ENCODE results near the gene RPL10.

Gene RPL10

DNA sequence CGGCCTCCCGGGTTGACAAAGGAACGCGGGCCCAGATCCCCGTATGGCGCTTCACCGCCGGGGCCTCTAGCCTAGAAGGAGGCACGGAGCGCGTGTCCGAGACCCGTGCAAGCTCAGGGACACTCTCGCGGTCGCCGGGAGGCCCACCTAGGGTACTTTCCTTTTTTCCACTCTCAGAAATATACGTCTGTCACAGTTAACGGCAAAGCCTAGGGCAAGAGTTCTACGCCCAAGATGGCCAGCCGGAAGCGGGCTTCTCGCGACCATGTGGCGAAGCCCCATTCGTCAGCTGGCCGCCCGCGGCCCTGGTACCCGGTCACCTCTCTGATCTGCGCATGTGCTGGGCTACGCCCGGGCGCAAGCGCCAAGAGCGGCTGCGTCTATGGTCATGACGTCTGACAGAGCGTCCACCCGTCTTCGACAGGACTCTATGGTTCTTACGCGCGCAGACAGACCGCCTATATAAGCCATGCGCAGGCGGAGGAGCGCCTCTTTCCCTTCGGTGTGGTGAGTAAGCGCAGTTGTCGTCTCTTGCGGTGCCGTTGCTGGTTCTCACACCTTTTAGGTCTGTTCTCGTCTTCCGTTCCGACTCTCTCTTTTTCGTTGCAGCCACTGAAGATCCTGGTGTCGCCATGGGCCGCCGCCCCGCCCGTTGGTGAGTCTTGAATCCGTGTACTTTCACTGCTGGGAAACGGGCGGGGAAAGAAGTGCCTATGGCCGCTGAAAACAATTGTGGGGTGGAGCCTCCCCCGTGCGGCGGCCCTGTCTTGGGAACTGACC is at the start of gene RPL10:
TSS of gene RPL10 (plus strand) at position 490 of the 780 bp plus-strand sequence. CDS start at position 633, 143 bp downstream.
- peak; percentile 88 for DNase-seq

DNA sequence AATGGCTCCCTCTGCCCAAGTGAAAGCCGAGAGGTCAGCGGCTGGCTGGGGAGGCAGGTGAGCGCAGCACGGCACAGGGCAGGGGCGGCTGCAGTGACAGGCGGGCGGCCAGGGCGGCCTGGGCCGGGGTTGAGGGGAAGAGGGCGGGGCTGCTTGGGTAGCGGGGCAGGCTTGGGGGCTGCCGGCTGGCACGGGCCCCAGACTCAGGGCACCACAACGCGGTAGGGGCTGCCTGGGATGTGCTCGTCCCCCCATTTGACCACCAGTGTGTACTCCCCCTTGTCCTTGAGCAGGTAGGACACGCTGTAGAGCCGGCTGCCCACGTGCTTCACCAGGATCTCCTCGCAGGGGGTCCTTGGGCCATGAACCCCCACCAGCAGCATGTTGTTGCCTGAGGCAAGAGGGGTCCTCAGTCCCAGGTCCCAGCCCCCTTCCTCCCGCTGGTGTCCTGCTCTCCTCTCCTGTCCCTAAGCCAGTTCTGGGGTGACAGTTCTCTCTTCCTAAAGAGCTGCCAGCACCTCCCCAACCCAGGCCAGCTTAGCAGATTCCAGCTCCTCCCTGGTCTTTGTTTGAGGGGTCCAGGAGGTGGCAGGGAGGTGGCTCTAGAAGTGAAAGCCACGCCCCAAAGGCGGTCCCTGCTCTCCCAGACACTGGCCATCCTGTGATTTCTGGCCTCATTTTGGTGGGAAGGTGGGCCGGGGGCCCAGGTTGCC is 49.4 kb upstream of the RPL10 start:
- no peak for DNase-seq

DNA sequence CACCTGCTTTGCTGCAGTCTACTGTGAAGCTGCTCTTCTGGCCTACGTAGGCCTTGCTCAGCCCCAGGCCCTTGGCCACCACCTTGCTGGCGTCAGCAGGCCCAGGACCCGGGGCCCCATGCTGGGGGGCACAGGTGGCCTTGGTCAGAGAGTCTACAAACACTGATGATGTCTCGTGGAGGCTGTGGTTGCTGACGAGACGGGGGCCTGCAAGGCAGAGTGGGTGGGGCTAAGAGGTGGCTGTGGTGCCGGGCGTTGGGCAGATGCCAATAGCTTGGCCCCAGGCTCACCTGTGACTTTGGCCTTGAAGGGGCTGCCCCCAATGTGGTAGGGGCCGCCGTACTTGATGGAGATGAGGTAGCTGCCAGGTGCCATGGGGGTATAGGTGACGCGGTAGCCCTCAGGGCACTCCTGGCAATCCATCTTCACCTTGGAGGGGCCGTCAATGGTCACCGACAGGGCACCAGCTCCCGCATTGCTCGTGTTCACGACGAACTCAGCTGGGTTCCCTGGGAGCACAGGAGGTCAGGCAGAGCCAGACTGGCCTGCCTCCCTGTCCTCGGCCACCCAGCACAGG is 48.7 kb upstream of the RPL10 start:
- DNase-seq: no peak

DNA sequence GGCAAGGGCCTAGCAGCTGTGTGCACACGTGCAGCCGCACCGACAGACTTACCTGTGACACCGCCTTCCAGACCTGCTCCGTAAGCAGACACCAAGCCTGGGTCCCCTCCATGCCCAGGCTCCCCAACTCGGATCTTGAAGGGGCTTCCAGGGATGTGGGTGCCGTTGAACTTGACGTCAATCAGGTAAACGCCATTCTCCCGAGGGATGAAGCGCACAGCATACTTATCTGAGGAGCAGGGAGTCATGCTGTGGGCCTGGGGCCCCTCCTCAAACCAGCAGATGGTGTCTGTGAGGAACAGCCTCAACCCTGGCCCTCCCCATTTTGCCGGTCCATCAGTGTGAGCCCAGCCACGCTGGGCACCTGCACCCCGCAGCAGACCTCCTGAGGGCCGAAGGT is 48.2 kb upstream of the RPL10 start:
- no peak for DNase-seq

DNA sequence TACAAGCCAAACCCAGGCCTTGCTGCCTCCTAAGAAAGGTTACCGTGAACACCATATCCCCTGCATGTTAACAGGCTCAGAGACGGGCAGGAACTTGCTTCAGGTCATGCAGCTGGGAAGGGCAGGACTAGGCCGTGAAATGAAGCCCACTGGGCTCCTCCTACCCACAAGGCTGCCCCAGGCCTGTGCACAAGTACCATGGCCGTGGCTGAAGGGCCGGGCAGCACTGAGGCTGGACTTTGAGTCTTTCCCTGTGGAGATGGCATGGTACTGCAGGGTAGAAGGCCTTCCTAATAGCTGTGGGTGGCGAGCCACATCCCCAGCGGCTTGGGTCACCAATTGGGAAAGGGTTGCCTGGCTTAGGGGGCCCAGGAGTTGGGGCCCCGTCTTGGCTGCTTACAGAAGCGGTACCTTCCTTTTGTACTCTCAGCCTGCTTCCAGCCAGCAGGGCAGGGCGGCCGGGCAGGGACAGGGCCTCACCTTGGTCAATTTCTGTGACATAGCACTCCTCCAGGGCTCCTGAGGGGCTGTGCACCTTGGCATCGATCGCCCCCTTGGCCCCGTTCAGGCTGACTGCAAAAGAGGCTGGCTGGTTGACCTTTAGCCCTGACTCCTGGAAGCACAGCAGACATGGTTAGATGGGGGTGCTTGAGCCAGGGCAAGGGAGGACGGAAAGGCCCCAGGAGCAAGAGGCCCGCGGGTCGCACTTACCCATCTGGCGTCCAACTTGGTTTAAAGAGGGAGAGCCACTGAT is 47.6 kb upstream of the RPL10 start:
- DNase-seq: no peak

DNA sequence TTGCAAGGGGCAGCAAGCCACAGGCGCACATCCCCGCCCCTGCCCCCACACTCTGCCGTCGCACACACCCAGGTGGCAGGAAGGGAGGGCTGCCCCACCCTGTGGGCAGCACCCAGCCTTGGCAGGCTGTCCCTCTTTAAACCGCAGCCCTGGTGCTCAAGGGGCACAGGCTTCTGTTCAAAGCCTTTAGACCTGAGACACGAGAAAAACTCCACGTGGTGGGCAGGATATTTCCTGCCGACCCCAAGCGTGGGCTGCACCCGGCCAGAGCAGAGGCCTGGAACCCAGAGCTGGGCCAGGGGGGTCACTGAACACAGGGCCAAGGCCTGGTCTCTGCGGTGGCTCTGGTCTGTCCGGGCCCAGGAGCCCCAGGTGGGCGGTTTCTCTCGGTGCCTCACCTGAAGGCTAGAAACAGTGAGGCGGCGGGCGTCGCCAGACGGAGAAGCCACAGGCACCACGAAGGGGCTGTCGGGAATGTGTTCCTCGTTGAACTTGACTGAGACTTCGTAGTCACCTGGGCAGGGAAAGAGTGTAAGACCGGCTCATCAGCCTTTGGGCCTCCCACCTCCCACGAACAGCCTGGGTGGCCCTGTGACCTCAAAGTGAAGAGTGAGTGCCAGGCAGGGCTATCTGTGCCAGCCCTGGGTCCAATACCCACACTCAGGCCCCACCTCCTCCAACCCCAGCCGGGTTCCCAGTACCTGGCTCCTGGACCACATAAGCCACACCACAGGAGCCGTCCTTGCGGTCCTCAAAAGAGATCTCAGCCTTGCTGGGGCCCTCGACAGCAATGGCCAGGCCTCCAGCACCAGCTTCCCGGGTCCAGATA is 46.8 kb upstream of the RPL10 start:
- DNase-seq: no peak

DNA sequence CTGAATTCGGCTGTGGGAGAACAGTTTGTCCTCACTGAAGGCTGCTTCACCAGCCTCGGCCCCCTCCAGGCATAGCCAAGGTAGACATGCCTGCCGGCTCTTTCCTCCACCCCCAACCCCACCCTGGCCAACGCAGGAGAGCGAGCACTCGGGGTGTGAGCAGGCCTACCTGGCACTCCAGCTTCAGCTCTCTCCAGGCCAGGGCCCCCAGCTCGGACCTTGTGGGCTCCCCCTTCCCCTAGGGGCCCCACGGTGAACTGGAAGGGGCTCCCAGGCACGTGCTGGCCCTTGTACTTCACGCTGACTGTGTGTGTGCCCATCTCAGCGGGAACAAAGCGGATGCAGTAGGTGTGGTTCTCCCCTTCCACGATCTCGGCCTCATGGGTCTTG is 46.2 kb upstream of the RPL10 start:
- no peak for DNase-seq

DNA sequence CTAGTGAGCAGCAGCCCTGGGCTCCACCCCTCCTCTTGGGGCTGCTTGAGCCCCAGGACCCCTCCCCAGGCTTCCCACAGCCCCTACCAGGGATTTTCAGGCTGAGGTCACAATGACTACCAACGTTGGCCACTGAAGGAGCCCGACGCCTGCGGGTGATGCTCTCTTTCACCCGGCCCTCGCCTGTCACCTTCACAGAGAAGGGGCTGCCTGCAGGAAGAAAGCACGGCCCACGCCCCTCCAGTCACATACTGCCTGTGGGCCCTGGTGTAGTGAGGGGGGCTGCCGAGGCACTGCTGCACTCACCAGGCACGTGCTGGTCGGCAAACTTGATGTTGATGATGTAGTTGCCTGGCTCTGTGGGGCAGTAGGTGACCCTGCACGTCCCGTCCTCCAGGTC is 45.7 kb upstream of the RPL10 start:
- no peak for DNase-seq

DNA sequence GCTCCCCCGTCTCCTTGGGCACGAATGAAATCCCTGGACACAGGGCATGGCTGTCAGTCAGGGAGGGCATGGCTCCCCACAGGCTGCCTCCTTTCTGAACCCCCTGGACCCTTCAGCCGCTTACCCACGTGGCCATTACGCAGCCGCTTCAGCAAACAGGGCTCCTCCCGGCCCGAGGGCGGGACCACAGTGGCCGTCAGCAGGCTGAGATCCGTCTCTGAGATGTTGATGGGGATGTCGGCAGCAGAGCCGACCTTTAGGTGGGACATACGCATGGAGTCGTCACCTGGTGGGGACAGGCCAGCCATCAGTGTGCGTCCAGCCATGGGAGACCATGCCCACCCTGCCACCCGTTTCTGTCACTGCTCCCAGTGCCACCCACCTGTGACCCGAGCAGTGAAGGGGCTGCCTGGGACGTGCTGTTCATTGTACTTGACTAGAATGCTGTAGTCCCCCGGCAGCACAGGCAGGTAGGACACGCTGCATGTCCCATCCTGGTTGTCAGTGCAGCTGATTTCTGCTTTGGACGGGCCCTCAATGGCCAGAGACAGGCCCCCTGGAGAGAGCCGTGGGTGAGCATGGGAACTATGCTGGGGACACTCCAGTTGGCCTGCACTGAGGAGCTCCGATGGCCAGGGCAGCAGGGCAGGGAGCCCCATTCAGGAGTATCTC is 44.9 kb upstream of the RPL10 start:
- no peak for DNase-seq

DNA sequence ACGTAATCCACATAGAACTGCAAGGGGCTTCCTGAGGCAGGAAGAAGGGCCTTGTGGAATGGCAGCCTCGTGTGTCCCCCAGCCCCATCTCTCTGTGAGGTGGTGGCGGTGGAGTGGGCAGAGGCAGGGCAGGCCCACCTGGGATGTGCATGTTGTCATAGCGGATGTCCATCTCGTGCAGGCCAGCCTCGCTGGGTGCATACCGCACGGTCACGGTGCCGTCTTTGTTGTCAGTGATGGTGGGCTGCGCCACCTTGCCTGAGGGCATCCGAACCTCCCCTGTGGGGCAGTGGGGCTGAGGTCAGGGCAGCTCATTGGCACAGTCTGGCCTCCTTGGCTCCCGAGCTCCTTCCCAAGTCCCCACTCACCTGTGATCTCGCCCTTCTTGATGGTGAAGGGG is 44.2 kb upstream of the RPL10 start:
- DNase-seq: no peak

DNA sequence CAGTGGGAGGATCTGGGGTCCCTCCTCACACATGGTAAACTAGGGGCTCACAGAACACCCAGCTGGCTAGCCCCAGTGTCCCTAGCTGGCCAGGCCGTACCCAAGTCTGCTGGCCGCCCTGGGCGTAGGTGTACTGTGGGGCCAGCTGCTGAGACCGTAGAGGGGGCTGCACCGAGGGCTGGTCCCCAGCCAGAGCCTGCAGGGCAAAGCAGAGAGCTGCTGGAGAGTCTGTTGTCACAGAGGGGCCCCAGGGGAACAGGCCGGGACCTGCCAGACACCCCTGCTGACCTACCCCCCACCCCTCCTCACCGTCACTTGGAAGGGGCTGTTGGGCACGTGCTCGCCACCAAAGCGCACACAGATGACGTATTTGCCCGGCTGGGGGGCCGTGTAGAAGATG is 43.7 kb upstream of the RPL10 start:
- no peak for DNase-seq

DNA sequence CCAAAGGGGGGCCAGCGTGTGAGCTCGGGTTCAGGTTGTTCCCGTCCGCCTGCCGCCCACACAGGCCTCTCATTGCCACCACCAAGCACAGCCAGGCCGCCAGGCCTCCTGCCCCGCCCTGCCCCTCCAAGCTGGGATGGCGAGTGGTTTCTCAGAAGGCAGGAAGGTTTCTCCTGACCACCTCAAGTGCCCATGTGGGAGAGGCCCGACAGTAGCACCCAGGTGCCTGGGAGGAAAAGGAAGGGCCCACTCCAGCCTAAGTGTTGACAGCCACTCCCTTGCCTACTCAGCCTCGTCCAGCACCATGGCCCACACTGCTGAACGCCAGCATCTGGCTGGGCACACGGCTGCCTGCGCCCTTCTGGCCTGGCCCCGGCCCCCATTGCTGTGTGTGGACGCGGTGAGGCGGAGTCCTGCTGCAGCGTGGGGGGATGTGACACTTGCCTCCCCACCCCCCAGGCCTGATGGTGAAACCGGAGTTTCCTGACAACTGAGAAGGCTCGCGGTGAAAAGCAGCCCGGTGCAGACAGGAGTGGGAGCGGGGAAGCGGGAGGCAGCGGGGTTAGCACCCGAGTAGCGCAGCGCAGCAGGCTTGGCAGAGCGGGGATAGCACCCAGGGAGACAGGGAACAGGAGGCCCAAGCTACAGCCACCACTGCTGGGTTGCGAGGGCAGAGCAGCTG is 42.9 kb upstream of the RPL10 start:
- DNase-seq: no peak

DNA sequence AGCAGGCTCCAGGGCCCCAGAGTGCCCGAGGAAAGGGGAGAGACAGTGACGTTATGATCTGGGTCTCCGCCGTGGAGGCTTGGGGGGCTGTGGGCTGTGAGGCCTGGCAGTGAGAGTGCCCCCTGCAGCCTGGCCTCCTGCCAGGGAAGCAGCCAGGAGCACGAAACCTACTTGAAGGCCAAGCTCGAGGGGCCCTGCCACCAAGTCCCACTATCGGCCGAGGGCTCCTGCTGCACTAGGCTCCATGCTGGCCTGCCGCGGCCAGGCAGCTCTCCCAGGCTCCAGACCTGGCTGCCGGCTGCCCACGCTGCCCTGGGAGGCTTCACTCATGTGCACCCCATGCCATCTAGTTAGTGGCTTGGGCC is 42.4 kb upstream of the RPL10 start:
- no peak for DNase-seq

DNA sequence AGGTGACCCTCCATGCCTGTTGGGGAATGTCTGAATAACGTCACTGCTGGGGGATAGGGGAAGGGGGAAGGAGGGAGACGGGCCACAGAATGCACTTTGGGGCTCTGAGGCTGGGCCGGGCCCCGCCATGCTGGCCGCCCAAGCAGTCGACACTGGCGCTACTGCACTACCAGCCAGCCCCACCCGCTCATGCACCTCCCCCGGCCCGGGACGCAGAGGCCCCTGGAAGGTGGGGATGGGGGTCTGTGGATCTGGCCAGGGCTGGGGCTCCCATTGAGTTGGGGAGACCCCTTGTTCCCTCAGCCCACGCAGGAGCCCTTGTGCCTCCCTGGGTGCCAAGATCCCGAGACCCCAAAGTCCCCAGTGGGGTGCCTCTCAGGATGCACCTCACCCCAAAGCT is 41.6 kb upstream of the RPL10 start:
- no peak for DNase-seq

DNA sequence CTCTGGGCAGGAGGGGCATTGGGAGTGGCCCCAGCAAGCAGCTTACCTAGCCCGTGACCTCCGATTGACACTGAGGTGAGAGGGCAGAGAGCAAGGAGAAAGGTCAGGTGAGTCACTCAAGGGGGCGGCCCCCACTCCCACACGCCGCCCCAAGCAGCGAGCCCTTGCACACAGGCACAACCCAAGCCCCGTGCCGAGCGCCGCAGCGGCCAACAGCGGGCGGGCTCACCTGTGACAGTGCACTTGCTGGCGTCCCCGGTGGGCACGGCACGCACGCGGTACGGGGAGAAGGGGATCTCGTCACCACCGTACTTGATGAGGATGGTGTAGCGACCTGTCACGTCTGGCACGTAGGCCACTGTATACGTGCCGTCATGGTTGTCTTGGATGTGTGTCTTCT is 41.0 kb upstream of the RPL10 start:
- DNase-seq: no peak

DNA sequence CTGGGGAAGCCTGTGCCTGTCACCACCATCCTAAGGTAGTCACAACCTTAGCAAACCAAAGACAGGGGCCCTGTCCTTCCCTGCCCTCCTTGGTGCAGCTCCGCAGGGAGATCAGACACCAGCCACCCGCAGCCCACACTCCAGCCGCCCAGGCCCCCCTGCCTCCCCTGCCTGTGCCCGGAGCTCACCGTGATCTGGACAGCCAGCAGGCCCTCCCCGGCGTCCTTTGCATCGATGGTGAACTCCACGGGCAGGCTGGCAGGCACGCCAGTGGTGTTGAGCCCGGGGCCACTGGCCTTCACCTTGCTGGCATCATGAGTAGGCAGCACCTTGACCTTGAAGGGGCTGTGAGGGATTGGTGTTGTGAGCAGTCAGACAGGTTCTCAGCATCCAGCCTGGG is 40.2 kb upstream of the RPL10 start:
- no peak for DNase-seq

DNA sequence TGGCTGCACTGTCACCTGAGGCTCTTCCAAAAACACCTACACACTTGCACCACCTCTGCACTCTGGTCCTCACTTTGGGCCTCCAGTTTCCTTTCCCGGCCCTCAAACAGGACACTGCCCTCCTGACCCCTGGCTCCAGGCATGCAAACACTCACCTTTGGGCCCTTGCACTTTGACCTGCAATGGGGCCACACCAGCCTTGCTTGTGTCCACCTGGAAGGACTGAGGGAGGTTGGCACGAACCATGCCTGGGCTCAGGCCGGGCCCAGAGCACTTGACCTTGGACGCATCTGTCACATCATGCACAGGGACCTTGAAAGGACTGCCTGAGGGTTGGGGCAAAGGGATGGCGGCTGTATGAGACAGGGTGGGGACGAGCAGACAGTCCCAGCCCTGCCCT is 39.3 kb upstream of the RPL10 start:
- DNase-seq: no peak

DNA sequence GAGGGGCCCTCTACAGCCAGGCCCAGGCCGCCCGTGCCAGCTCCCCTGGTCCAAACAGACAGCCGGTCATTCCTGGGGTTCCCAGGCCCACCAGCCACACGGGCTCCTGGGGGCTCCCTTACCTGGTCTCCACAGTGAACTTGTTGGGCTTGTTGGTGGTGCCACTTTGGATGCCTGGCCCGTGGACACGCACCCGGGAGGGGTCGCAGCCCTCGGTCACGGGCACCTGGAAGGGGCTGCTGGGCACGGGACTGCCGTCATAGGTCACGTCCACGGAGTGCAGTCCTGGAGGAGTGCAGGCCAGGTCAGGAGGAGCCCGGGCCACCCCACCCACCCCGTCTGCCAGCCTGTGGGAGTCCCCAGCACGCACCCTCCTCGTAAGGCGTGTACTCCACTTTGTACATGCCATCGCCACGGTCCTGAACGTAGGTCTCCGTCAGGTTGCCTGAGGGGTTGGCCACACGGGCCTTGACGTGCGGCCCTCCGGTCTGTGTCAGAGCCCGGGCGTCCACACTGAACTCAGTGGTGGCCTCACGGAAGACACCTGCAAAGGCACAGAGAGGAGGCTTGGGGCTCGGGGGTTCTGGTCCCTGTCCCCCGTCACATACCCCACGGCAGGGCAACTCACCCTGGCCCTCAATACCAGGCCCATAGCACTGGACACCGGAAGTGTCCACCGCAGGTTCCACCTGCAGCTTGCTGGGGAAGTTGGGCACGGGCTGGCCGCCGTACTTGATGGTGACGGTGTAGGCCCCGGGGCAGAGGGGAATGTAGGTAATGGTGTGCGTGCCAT is 38.6 kb upstream of the RPL10 start:
- DNase-seq: no peak

DNA sequence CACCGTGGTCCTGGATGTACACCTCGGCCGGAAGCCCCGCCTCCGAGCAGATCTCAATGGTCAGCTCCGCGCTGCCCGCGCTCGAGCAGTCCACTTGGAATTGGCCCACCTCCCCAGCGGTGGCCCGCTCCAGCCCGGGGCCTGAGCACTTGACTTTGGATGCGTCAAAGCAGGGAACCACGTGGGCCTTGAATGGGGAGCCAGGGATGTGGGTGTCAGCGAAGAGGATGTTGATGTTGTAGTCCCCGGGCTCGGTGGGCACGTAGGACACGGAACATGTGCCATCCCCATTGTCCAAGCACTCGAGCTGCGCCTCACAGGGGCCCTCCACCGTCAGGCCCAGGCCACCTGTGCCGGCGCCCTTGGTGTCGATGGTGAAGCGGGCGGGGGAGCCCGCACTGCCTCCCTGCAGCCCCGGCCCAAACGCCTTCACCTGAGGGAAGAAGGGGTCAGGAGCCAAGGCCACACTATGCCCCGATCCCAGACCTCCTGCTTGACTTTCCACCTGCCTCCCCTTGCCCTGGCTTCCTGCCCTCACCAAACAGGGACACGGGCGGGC is 37.9 kb upstream of the RPL10 start:
- no peak for DNase-seq

DNA sequence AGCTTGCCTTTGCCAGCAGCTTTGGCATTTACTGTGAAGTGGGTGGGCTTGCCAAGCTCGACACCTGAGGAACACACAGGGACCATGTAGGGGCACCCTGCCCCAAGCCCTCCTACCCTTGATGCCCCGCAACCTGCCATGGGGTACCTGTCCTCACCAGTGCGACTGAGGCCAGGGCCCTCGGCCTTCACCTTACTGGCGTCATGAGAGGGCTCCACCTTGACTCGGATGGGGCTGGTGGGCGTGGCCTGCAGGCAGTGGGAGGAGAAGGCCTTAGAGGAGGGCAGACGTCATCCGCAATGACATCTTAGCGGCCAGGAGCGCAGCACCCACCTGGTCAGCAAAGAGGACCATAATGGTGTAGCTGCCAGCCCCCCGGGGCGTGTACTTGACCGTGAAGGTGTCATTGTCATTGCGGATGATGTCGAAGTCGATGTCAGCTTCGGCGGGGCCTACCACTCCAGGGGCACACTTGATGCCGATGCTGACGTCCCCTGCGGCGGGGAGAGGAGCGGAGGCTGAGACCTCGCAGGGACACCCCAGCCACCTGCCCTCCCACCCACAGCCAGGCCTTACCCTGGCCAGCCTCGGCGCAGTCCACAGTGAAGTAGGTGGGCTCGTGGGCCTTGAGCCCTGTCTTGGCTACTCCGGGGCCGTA is 36.0 kb upstream of the RPL10 start:
- no peak for DNase-seq
